DND-41 (cell line): ENCODE data around the gene SLC35F3.

Source experiments
- ATAC-seq: fragments of 200-7000 bp; cut with Tn5 transposase; 3 replicates; pipeline ENCODE4 v1.9.1; 2021; ENCODE audit warnings: low read depth; ENCODE audit not compliant: insufficient read depth
- DNase-seq: peaks from one replicate; pipeline ENCODE4 v3.0.0-alpha.2; 2020
- H2AFZ ChIP-seq: 2 replicates; pipeline ENCODE4 v1.6.0; 2012; ENCODE audit warnings: low read depth, low read length
- H3K27ac ChIP-seq: 2 replicates; pipeline ENCODE4 v1.5.1; 2012; ENCODE audit warnings: low read length, inconsistent platforms
- H3K27me3 ChIP-seq: fragments of 200-600 bp; sonication (generic); 2 replicates; pipeline ENCODE4 v1.6.0; 2012; ENCODE audit warnings: low read length, mild to moderate bottlenecking, inconsistent platforms; ENCODE audit not compliant: insufficient read depth, poor library complexity
- H3K36me3 ChIP-seq: 2 replicates; pipeline ENCODE4 v1.5.1; 2012; ENCODE audit warnings: low read length, inconsistent platforms; ENCODE audit not compliant: insufficient read depth
- H3K4me1 ChIP-seq: 2 replicates; pipeline ENCODE4 v1.5.1; 2012; ENCODE audit warnings: mild to moderate bottlenecking, low read length; ENCODE audit not compliant: insufficient read depth
- H3K4me2 ChIP-seq: 2 replicates; pipeline ENCODE4 v1.6.0; 2012; ENCODE audit warnings: mild to moderate bottlenecking, moderate library complexity, low read length, inconsistent platforms; ENCODE audit not compliant: insufficient read depth
- H3K4me3 ChIP-seq, 2 experiments: fragments of 200-600 bp in 1 of 2; shearing (Covaris generic) in 1 of 2; 2 replicates each; pipeline ENCODE4 v1.5.1; 2012 to 2016; ENCODE audit warnings: inconsistent platforms in 2 of 2, low read length in 2 of 2, mild to moderate bottlenecking in 2 of 2, low read depth in 1 of 2, moderate library complexity in 1 of 2
- H3K79me2 ChIP-seq: 2 replicates; pipeline ENCODE4 v1.6.0; 2012; ENCODE audit warnings: low read length, inconsistent platforms; ENCODE audit not compliant: insufficient read depth
- H3K9ac ChIP-seq: 2 replicates; pipeline ENCODE4 v1.6.0; 2012; ENCODE audit warnings: low read depth, mild to moderate bottlenecking, inconsistent platforms, low read length, moderate library complexity
- H3K9me3 ChIP-seq: 2 replicates; pipeline ENCODE4 v1.5.1; 2012; ENCODE audit warnings: low read length, moderate library complexity, mild to moderate bottlenecking, inconsistent platforms; ENCODE audit not compliant: insufficient read depth, severe bottlenecking
- H4K20me1 ChIP-seq: 2 replicates; pipeline ENCODE4 v1.6.0; 2012; ENCODE audit warnings: low read length; ENCODE audit not compliant: insufficient read depth
- EZH2 ChIP-seq: IDR thresholded peaks from 3 replicates; pipeline ENCODE4 v1.6.1; 2012; ENCODE audit warnings: borderline replicate concordance, low read depth, mild to moderate bottlenecking, moderate library complexity, low read length, inconsistent platforms; ENCODE audit not compliant: severe bottlenecking
- TF ChIP-seq, protein P1 (sequence below): IDR thresholded peaks from 2 replicates; pipeline ENCODE4 v1.5.1; 2012; ENCODE audit warnings: borderline replicate concordance, low read length, moderate library complexity, mild to moderate bottlenecking; ENCODE audit not compliant: poor library complexity, severe bottlenecking; ENCODE audit errors: extremely low read depth

Gene SLC35F3

DNA sequence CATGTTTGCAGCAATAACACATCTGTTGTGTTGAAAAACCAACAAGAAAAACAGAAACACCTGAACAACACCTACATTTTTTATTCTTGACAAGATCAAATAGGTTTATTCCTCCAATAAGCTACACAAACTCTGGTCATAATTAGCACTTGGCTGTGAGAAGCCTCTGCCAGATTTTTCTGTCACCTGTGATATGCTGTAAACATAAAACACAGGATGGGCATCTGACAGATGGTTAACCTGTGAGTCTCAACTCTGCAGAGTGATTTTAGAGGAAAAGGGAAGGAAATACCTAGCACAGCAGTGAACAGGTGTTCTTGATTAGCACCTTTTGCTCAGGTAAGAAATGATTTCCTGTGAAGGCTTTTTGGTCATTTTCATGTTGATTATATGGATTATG is 293.4 kb downstream of the SLC35F3 start:
- H3K4me3 ChIP-seq = no peak overlapping the region
- no peaks in the 10 kb centered on the region for H3K4me1 ChIP-seq
- no peaks in the 10 kb centered on the region for H3K79me2 ChIP-seq
- no peaks in the 10 kb centered on the region for H4K20me1 ChIP-seq
- TF ChIP-seq EZH2 = no peak
- TF ChIP-seq, protein P1, sequence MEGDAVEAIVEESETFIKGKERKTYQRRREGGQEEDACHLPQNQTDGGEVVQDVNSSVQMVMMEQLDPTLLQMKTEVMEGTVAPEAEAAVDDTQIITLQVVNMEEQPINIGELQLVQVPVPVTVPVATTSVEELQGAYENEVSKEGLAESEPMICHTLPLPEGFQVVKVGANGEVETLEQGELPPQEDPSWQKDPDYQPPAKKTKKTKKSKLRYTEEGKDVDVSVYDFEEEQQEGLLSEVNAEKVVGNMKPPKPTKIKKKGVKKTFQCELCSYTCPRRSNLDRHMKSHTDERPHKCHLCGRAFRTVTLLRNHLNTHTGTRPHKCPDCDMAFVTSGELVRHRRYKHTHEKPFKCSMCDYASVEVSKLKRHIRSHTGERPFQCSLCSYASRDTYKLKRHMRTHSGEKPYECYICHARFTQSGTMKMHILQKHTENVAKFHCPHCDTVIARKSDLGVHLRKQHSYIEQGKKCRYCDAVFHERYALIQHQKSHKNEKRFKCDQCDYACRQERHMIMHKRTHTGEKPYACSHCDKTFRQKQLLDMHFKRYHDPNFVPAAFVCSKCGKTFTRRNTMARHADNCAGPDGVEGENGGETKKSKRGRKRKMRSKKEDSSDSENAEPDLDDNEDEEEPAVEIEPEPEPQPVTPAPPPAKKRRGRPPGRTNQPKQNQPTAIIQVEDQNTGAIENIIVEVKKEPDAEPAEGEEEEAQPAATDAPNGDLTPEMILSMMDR = no peak
- no peak overlapping the region for H3K9ac ChIP-seq
- H3K36me3 ChIP-seq = no peaks in the 10 kb centered on the region
- ATAC-seq (no peak), DNase-seq (no peak)
- no peak overlapping the region for H2AFZ ChIP-seq
- H3K4me2 ChIP-seq = no peak overlapping the region
- no peaks in the 10 kb centered on the region for H3K27me3 ChIP-seq
- peaks cover 1% of the 10 kb centered on the region for H3K9me3 ChIP-seq
- H3K27ac ChIP-seq = no peak overlapping the region

DNA sequence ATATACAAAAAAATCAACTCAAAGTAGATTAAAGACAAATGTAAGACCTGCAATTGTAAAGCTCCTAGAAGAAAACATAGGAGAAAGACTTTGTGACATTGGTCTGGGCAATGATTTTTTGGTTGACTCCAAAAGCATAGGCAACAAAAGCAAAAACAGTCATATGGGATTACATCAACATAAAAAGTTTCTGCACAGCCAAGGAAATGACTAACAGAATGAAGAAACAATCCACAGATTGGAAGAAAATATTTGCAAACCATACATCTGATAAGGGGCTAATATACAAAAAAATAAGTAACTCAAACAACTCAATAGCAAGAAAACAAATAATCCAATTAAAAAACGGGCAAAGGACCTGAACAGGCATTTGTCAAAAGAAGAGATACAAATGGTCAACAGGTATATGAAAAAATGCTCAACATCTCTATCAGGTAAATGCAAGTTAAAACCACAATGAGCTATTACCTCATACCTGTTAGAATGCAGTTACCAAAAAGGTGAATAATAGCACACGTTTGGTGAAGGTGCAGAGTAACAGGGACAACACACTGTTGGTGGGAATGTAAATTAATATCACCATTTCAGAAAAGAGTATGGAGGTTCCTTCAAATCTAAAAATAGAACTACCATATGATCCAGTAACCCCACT is 295.1 kb downstream of the SLC35F3 start:
- TF ChIP-seq, protein P1 = no peak
- no peak for TF ChIP-seq EZH2
- Histone ChIP-seq H4K20me1 (no peaks in the 10 kb centered on the region), H3K79me2 (no peaks in the 10 kb centered on the region)

DNA sequence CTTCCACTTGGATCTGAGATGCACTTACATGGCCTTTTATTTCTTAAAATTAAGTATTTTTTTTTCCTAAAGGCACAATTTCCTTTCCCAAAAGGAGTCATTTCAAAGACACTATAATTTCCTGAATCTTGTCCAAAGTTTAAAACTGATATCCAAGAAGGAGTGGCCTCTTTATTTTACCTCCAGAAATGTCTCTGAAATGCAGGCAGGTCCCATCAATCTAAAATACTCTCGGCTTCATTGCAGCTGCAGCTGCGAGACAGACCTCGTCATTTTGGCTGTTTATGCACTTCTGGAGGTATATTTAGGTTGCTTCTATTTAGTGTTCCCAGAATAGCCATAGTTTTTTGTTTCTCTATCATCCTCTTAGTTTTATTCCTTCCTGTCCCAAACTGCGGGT is 296.1 kb downstream of the SLC35F3 start:
- no peak for DNase-seq

More for the DNA sequence above, 295.1 kb downstream of the SLC35F3 start:
- H3K27me3 ChIP-seq = no peaks in the 10 kb centered on the region
- no peak overlapping the region for H3K27ac ChIP-seq
- H2AFZ ChIP-seq = no peak overlapping the region
- H3K9ac ChIP-seq = no peak overlapping the region
- H3K36me3 ChIP-seq = no peaks in the 10 kb centered on the region
- no peak for ATAC-seq
- no peaks in the 10 kb centered on the region for H3K4me1 ChIP-seq
- H3K9me3 ChIP-seq = peaks cover 1% of the 10 kb centered on the region
- no peak overlapping the region for H3K4me2 ChIP-seq
- DNase-seq = no peak
- no peak overlapping the region for H3K4me3 ChIP-seq

More for the DNA sequence above, 296.1 kb downstream of the SLC35F3 start:
- no peaks in the 10 kb centered on the region for H3K27me3 ChIP-seq
- H3K36me3 ChIP-seq = no peaks in the 10 kb centered on the region
- H3K4me2 ChIP-seq = no peak overlapping the region
- no peaks in the 10 kb centered on the region for H3K4me1 ChIP-seq
- ATAC-seq = no peak
- no peak overlapping the region for H2AFZ ChIP-seq
- H3K79me2 ChIP-seq = no peaks in the 10 kb centered on the region
- no peak overlapping the region for H3K27ac ChIP-seq
- H3K9me3 ChIP-seq = peaks cover 1% of the 10 kb centered on the region
- TF ChIP-seq EZH2 = no peak
- TF ChIP-seq, protein P1 = no peak
- H4K20me1 ChIP-seq = no peaks in the 10 kb centered on the region
- no peak overlapping the region for H3K9ac ChIP-seq
- H3K4me3 ChIP-seq = no peak overlapping the region
